Middle frontal gyrus (tissue), 1 donor: ENCODE data around the gene PLLP.

Experiments used
- DNase-seq: peaks from one replicate; pipeline ENCODE4 v3.0.0-alpha.2; 2015; ENCODE audit warnings: low spot score; ENCODE audit errors: extremely low spot score

The PLLP gene

DNA sequence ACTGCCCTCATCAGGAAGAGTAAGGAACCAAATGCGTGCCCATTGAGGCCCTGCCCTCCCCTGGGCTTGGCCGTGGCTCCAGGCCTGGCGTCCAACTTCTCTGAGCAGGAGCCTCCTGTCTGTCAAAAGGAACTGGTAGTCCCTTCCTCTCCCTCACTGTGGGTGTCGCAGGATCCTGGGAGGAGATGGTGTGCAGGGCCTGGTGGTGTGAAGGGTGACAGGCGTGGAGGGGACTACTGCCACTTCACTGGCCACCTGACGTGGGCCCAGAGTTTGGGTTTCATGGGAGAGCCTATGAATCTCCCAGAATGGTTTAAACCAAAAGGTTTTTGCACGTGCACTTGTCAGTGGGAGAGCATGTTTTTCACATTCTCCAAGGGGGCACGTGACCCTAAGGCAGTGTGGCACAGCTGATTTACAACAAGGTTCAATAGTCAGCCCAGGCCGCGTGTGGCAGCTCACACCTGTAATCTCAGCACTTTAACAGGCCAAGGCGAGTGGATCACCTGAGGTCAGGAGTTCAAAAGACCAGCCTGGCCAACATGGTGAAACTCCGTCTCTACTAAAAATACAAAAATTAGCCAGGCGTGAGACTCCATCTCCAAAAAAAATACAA, 26.9 kb downstream of the PLLP start:
- no peak for DNase-seq

DNA sequence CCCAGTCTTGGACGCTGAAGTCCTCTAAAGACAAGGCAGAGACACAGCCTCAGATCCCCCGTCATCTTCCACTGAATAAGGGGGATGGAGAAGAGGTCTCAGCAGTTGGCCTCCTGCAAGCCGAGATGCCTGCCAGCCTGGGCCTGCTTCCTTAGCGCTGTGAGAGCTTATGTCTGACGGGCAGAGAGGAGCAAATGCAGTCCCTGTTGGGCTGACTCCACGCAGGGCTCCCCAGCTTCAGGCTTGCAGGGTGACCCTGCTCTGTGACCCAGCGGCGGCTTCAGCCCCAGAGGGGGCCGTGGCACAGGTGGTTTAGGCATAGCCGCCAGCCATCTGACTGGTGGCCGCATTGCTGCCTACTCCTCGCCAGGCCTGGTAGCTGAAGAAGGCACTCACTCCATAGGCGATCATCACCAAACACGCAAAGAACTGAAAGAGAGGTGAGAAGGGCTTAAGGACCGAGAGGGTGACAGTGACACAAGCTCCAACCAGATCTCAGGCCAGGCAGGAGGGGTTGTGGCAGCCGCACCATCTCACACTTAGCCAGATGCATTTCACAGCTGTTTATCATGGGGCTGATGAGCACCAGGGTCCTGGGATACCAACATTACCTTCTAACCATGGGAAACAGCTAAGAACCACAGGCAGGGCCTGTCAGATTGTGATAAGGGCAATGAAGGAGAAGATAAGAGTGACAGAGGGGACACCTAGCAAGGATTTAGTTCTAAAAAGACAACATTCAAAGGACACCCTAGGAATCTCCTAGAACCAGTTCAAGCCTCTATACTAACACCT, 27.7 kb downstream of the PLLP start:
- DNase-seq = no peak

DNA sequence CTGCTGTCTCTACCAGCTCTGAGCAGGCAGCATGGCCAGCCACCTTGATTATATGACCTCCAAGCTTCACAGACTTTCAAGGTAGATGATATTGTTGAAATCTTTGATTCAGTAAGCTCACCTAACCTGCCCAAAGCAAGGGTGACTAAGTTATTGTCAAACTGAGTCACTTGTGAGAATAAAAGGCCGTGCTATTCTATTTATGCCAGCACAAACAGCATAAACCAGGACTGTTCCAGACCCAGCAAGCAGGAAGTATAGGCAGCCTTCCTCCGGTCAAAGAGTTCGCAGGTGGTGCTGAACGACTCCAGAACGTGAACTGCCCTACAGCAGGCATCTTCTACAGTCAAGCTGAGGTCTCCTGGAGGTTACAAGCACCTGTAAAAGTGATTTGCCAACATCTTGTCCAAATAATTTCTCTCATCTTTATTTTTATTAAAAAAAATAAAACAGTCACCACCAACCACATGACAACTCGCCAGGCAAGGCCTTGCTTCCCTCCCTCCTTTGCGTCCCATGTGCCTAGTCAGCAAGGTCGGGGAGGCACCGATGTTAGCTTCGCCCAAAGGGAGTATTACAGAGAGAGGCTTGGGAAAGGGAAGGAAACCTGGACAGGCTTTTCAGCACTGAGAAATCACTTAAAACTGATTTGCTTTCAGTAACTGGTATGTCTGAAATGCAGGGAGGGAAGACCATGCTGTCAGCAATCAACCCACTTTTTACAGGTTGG, 28.6 kb downstream of the PLLP start:
- no peak for DNase-seq

DNA sequence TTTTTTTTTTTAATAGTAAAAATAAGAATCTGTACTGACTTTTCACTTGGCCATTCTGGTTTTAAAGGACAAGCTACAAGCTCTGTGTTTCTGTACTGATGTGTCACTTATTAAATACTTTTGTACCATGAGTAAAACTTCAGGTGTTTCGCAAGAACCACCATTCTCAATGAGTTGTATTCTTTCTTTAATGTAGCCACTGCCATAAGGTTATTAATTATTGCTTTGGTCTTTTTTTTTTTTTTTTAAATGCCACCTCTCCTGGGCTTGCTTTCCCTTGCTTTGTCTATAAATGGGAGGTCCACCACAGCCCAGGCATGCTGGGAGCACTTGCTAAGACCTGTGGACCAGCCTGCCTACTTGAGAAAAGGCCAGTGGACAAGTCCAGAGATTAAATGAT, 31.0 kb downstream of the PLLP start:
- DNase-seq = no peak

DNA sequence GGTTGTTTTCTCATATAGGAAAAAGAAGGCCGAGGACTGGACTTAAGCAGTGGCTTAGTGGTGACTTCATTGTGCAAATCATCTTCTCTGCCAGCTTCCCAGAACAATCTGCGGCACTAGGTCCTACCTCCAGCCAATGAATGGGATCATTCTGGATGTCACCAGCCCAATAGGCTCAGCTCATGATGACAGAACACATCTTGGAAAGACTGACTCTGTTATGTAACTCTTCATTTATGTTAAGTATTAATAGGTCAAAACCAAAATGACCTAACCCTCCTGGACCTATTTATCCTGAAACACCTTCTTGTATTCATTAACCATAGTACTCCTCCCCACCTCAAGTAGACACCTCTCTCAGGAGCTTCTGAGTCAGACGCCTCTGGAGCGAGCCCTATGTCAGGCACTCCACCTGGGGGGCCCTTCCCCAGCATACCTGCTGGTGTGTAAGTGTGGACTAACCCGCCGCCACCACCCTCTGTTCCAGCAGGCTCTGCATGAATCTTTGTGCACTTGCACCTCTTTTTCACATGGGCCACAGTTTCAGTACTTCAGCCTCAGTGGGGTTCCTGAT, 32.2 kb downstream of the PLLP start:
- DNase-seq = no peak

DNA sequence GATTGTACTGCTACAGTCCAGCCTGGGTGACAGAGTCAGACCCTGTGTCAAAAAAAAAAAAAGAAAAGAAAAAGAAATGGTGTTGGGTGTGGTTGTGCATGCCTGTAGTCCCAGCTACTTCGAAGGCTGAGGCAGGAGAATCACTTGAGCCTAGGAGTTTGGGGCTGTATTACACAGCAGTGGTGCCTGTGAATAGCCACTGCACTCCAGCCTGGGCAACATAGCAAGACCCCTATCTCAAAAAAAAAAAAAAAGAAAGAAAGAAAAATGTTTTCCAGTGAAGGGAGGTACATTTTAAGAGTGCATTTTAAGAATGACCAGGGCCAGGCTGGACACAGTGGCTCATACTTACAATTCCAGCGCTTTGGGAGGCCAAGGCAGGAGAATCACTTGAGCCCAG, 33.1 kb downstream of the PLLP start:
- DNase-seq = no peak

DNA sequence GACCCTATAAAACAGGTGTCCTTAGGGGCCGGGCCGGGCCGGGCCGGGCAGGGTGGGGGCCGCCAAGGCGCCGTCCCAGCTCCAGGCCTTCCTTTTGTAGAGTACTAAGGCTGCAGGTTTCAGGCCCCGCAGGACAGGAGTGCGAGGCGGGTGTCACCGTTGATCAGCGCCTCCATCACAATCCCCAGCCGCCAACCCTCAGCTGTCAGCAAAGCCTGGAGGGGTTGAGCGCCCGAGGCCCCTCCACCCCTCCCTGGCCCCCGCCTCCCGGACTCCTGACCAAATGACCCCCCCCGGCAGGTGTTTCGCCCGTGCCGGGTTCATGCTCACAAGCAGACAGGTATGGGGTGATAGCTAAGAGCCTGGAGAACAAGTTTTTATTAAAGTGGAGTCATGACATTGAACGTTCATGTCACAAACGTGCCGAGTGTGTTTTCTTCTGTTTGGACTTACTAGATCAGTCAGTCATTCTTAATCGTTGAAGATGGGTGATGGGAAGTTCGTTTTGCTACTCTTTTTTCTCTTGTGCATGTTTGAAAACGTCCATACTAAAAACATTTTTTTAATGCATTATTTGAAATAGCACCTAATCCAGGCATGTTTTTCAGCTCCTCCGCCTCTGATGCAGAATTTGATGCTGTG, 38.9 kb downstream of the PLLP start:
- DNase-seq = no peak

DNA sequence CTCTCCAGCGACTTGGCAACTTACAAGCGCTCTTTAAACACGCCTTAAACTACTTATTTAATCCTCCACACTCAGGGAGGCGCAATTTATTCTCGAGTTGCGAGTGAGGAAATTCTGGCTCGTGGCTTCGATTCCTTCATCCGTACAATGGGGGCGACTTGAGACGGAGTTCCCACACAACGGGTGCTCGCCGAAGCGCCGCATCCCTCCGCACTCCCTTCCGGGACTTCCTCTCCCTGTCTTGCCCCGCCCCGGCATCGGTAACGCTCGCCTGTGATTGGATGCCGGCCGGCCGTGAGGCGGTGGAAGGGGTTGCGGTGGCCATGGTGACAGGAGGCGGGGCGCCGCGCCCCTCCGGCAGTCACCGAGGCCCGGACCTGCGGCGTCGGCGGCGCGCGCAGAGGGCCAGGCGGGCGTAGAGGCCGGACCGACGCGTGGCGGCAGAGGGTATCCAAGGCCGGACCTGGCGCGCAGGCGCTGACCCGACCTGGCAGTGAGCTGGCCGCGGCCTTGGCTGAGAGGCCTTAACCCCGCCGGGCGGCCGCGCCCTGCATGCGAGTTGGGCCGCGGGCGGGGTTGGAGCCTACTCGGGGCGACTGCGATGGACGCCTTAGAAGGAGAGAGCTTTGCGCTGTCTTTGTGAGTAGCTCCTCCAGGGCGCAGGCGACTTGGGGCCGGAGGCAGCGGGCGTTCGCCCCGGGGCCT, 39.6 kb downstream of the PLLP start, which contains the start of gene ARL2BP:
Gene ARL2BP, plus strand, starts transcription at position 493 of the 705 bp plus-strand sequence. Its CDS starts 109 bp downstream, at position 602.
- peak; percentile 98 for DNase-seq

DNA sequence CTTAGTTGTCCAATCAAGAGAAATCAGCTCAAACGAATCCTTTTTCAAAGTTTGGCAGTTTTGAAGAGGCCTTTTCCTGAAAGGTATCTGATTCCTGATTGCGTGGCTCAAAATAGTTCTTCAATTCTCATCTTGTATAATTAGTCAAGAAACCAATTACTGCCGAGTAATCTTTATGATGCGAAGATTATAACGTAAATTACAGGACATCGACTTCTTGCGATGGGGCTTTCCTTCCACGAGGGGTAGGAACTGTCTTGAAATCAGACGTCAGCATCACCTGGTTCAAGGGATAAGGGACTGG, 40.1 kb downstream of the PLLP start:
- DNase-seq = no peak

DNA sequence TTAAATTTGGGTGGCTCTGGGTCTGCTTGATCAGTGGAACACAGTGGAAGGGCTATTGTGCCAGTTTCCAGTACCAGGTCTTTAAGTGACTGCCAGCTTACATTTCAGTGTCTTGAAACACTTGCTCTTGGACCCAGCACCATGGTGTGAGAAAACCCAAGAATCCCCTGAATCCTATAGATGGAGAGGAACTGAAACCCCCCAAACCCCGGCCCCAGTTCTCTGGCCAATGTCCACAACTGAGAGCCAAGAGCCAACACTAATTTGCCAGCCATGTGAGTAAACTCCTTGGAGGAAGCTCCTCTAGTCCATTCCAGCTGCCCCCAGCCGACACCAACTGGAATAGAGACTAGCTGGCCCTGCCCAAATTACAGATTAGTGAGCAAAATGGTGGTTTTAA, 41.8 kb downstream of the PLLP start:
- DNase-seq = no peak

DNA sequence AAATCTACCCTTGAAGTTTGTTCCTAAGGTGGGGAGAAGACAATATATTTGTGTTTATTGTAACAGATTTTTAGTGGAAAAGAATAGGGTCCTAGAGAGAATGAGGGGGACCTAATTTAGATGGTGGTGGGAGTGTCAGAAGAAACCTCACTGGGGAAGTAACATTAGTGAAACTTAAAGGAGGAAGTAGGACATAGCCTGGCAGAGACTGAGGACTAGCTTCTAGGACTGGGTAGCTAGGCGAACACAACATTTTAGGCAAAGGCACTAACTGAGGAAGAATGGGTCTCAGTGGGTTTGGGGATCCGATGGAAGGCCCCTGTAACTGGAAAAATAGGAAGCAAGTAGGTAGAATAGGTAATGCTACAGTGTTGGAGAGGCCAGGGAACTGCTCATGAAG, 43.6 kb downstream of the PLLP start:
- DNase-seq = no peak

DNA sequence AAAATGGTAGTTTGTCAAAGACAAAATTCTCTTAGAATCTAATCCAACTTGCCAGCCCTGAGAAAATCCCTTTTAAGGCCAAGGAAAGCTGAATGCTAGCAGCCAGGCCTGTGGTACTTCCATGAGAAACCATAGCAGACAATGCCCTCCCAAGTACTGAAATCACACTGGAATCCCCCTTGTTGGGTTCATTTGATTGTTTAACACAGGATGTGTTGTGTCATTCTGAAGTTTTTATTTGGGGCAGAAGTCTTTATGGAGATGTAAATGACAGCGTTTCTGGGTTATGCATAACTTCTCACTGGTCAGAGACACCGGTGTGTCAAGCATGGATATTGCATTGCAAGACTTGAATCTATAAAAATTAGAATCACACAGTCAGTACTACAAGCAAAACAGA, 45.4 kb downstream of the PLLP start:
- no peak for DNase-seq

DNA sequence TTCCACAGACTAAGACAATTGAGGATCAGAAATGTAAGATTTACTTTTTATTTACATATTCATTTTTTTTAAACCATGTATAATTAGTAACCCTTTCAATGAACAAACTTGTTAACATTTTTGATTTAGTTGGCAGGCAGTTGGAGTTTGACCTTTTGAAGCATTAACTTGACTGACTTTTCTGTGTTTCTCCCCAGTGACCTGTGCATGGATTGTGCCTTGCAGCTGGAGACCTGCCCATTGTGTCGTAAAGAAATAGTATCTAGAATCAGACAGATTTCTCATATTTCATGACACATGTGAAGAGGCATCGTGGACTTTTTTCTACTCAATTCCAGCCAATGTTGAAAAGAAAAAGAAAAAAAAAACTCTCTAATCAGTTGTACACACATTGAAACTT, 45.8 kb downstream of the PLLP start:
- no peak for DNase-seq

DNA sequence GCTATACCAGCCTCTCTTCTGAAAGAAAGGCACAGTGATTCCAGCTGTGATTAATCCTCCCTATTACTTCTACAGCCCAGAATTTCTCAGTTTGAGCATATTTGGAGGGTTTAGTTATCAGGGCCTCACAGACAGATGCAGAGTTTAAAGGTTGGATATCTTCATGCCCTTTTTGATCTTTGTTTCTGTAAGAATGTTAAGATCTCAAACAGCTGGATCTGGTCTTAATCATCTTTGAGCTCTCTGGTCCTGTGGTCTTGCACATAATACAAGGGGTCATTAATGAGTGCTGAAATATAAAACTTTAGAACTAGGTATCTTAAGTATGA, 48.5 kb downstream of the PLLP start:
- DNase-seq = no peak

DNA sequence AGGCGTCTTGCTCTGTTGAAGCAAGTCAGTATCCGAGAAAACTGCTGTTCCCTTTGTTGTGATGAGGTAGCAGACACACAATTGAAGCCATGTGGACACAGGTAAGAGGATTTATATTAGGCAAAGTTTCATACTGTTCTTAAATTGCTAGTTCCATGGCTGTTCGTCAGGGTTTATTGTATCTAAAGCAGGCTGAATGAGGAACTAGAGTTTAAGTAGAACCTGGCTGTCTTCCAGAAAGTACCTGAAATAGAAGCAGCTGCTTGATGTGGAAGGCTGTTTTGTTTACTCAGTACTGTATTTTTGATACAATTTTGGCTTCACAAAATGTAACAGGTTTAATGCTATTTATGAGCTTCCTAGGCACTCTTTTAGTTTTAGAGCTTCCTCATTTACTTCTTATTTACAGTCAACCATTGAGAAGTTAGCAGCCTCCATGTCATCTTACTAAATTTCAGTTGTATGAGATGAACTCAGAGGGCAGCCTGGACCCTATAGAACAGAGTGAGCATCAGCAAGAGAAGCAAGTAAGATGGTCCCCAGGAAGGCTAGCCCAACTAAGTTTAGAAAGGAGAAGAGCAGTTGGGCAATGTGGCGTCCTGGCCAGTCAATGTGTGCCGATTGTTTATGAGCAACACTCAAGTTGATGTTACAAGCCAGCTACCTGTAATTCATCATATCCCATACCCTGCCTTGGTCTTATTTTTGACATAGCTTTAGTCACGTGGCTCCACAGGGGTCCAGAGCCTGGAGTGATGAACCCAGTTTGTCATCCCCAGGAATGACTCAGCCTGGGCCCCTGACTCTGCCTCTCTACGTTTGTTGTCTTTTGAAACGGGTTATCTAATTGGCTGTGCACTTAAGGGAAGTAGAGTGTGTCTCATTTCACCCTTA, 49.1 kb downstream of the PLLP start:
- no peak for DNase-seq

DNA sequence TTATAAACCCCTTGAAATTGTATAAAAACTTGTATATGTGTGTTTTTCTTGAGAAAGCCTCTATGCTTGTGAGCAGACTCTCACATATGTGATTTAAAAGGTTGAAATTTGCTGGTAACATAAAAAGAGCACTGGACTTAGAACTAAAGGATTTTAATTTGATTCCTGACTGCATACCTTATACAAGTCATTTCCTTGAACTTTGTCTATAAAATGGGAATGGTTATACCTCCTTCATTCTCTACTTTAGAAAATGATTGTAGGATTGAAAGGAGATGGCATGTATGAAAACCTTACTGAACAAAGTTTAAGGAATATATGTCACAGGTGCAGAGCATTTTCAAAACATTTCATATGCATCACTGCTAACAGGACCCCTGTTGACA, 49.8 kb downstream of the PLLP start:
- DNase-seq = no peak

DNA sequence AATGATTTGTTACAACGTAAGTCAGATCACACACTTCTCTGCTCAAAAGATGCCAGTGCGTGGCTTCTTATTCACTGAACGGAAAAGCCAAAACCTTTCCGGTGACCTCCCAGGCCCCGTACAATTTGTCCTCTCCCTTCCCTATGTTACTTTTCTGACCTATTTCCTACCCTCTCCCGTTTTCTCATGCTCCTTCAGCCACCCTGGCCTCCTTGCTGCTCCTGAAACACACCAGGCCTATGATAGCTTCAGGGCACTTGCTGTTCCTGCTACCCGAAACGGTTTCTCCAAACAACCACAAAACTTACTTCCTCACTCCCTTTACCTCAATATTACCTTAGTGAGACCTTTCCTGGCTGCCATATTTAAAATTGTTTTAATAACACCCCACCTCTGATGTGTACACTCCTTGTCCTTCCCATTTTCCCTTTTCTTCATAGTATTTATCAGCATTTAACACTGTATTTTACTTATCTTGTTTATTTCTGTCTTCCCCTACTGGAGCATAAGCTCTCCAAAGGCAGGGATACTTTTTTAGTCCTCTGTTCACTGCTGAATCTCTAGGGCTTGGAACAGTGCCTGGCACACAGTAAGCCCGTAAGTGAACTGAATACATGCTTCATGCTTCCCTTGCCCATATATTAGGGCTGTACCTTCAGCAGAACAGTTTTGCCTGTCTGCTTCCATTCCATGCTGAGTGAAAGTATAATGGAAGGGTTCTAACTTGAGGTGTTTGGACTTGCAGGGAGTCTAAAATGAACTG, 50.3 kb downstream of the PLLP start:
- no peak for DNase-seq

DNA sequence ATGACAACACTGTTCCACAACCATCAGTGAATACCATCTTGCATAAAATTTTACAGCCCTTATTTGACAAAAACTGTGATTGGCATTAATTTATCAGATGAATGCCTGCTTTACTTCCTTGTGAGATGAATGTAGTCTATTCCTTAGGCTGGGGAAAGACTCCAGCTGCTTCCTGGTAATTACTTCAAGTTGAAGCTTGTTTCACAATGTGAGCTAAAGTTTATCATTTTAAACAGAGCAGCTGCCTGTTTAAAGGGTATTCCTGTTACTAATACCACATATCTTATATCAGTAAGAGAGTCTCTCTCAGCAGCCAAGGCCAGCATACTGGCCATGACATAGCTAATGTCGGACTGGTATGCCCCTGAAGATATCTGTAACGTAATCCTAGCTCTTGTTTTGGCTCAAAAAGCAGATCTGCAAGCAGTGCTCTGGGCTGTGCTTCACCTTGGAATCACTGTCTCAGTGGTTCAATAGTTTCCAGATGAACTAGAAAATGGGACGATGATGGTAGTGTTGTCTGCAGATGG, 52.6 kb downstream of the PLLP start:
- DNase-seq = no peak

DNA sequence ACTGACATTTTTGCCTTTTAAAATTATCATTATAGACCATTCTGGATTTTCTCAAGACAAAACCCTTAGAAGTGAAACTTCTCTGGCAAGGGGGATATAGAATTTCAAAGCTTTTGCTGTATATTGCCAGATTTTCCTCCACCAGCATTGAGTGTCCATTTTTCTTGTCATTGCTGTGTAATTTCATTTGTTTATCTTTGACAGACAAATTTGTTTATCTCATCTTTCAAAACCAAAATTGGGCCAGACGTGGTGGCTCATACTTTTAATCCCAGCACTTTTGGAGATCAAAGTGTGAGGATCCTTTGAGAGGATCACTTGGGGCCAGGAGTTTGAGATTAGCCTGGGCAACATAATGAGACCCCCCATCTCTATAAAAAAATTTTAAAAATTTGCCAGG, 55.4 kb downstream of the PLLP start:
- no peak for DNase-seq
